ENCODE measurements around the gene CAMTA1. TPM values are rescaled to one million over a fixed set of nuclear protein-coding genes. Genes with fewer than 3 reads are reported as not detected.

The CAMTA1 gene
- total RNA-seq, 1 experiment from 2014 or later: 102 TPM

GRCh38 chr1:7533006-7533405, 747.8 kb downstream of the CAMTA1 start:
- no peaks in the 10 kb centered on the region for H3K36me3 ChIP-seq (replicated peaks; ENCODE audit: control insufficient read depth, insufficient read depth, low read length)
- no peak for DNase-seq
- H3K4me3 ChIP-seq (ENCODE audit: insufficient read depth, low read depth, low read length): no peak overlapping the region
- no peaks in the 10 kb centered on the region; the same call in 1 of the 2 replicates for H3K27me3 ChIP-seq (ENCODE audit: control insufficient read depth, insufficient read depth, low read length)

- Histone ChIP-seq H3K36me3 (replicated peaks; ENCODE audit: control insufficient read depth, insufficient read depth, low read length) (no peaks in the 10 kb centered on the region), H3K4me3 (ENCODE audit: insufficient read depth, low read depth, low read length) (no peak overlapping the region), H3K27me3 (ENCODE audit: control insufficient read depth, insufficient read depth, low read length) (no peaks in the 10 kb centered on the region; the same call in 1 of the 2 replicates)
- DNase-seq: peak; percentile 57
These were observed 749.0 kb downstream of the CAMTA1 start for GRCh38 chr1:7534061-7534825.

GRCh38 chr1:7535016-7535415, 749.8 kb downstream of the CAMTA1 start:
- Histone ChIP-seq H3K36me3 (replicated peaks; ENCODE audit: control insufficient read depth, insufficient read depth, low read length) (no peaks in the 10 kb centered on the region), H3K4me3 (ENCODE audit: insufficient read depth, low read depth, low read length) (no peak overlapping the region), H3K27me3 (ENCODE audit: control insufficient read depth, insufficient read depth, low read length) (no peaks in the 10 kb centered on the region; the same call in 1 of the 2 replicates)
- peak; percentile 51 for DNase-seq

- no peaks in the 10 kb centered on the region for H3K36me3 ChIP-seq (replicated peaks; ENCODE audit: control insufficient read depth, insufficient read depth, low read length)
- peak; percentile 89 for DNase-seq
- H3K4me3 ChIP-seq (ENCODE audit: insufficient read depth, low read depth, low read length): no peak overlapping the region
- no peaks in the 10 kb centered on the region; the same call in 1 of the 2 replicates for H3K27me3 ChIP-seq (ENCODE audit: control insufficient read depth, insufficient read depth, low read length)
These were observed 751.0 kb downstream of the CAMTA1 start for GRCh38 chr1:7535934-7536878.

GRCh38 chr1:7536891-7537591, 751.8 kb downstream of the CAMTA1 start:
- no peak overlapping the region for H3K4me3 ChIP-seq (ENCODE audit: insufficient read depth, low read depth, low read length)
- H3K27me3 ChIP-seq (ENCODE audit: control insufficient read depth, insufficient read depth, low read length): no peaks in the 10 kb centered on the region; the same call in 1 of the 2 replicates
- H3K36me3 ChIP-seq (replicated peaks; ENCODE audit: control insufficient read depth, insufficient read depth, low read length): no peaks in the 10 kb centered on the region
- DNase-seq: peak; percentile 52

- H3K36me3 ChIP-seq (replicated peaks; ENCODE audit: control insufficient read depth, insufficient read depth, low read length): no peaks in the 10 kb centered on the region
- no peaks in the 10 kb centered on the region; the same call in 1 of the 2 replicates for H3K27me3 ChIP-seq (ENCODE audit: control insufficient read depth, insufficient read depth, low read length)
- H3K4me3 ChIP-seq (ENCODE audit: insufficient read depth, low read depth, low read length): no peak overlapping the region
- no peak for DNase-seq
These were observed 752.8 kb downstream of the CAMTA1 start for GRCh38 chr1:7538033-7538432.

GRCh38 chr1:7538849-7539768, 753.9 kb downstream of the CAMTA1 start:
- Histone ChIP-seq H3K27me3 (ENCODE audit: control insufficient read depth, insufficient read depth, low read length) (no peaks in the 10 kb centered on the region; the same call in 1 of the 2 replicates), H3K36me3 (replicated peaks; ENCODE audit: control insufficient read depth, insufficient read depth, low read length) (no peaks in the 10 kb centered on the region), H3K4me3 (ENCODE audit: insufficient read depth, low read depth, low read length) (no peak overlapping the region)
- no peak for DNase-seq

- no peak overlapping the region for H3K4me3 ChIP-seq (ENCODE audit: insufficient read depth, low read depth, low read length)
- no peaks in the 10 kb centered on the region for H3K36me3 ChIP-seq (replicated peaks; ENCODE audit: control insufficient read depth, insufficient read depth, low read length)
- DNase-seq: peak; percentile 85
- no peaks in the 10 kb centered on the region; the same call in 1 of the 2 replicates for H3K27me3 ChIP-seq (ENCODE audit: control insufficient read depth, insufficient read depth, low read length)
These were observed 754.5 kb downstream of the CAMTA1 start for GRCh38 chr1:7539769-7540175.

- H3K27me3 ChIP-seq (ENCODE audit: control insufficient read depth, insufficient read depth, low read length): no peaks in the 10 kb centered on the region; the same call in 1 of the 2 replicates
- no peak for DNase-seq
These were observed 755.6 kb downstream of the CAMTA1 start for GRCh38 chr1:7540816-7541215.

GRCh38 chr1:7541629-7542028, 756.4 kb downstream of the CAMTA1 start:
- Histone ChIP-seq H3K27me3 (ENCODE audit: control insufficient read depth, insufficient read depth, low read length) (no peaks in the 10 kb centered on the region; the same call in 1 of the 2 replicates), H3K36me3 (replicated peaks; ENCODE audit: control insufficient read depth, insufficient read depth, low read length) (no peaks in the 10 kb centered on the region), H3K4me3 (ENCODE audit: insufficient read depth, low read depth, low read length) (no peak overlapping the region)
- DNase-seq: no peak

More at GRCh38 chr1:7540816-7541215, 755.6 kb downstream of the CAMTA1 start:
- Histone ChIP-seq H3K36me3 (replicated peaks; ENCODE audit: control insufficient read depth, insufficient read depth, low read length) (no peaks in the 10 kb centered on the region), H3K4me3 (ENCODE audit: insufficient read depth, low read depth, low read length) (no peak overlapping the region)

GRCh38 chr1:7543718-7544090, 758.5 kb downstream of the CAMTA1 start:
- DNase-seq: no peak
- no peaks in the 10 kb centered on the region for H3K27me3 ChIP-seq (ENCODE audit: control insufficient read depth, insufficient read depth, low read length)
- no peaks in the 10 kb centered on the region for H3K36me3 ChIP-seq (replicated peaks; ENCODE audit: control insufficient read depth, insufficient read depth, low read length)
- no peak overlapping the region for H3K4me3 ChIP-seq (ENCODE audit: insufficient read depth, low read depth, low read length)

GRCh38 chr1:7549277-7550161, 764.3 kb downstream of the CAMTA1 start:
- no peak for DNase-seq
- Histone ChIP-seq H3K4me3 (ENCODE audit: insufficient read depth, low read depth, low read length) (no peak overlapping the region), H3K27me3 (ENCODE audit: control insufficient read depth, insufficient read depth, low read length) (no peaks in the 10 kb centered on the region), H3K36me3 (replicated peaks; ENCODE audit: control insufficient read depth, insufficient read depth, low read length) (no peaks in the 10 kb centered on the region)
